Cerebellar nuclear complex (tissue), 1 donor: ENCODE data around the gene FOXP1.

ENCODE experiments used
- DNase-seq, 2 experiments: peaks; one replicate each; lab custom pipeline; 2025; lab: John Stamatoyannopoulos, UW

FOXP1 gene

GRCh38 chr3:71207632-71208031, 375.9 kb downstream of the FOXP1 start:
- no peak for DNase-seq

- no peak for DNase-seq
These were observed 377.0 kb downstream of the FOXP1 start for GRCh38 chr3:71206305-71207165.

- DNase-seq, result no peak
These were observed 379.6 kb downstream of the FOXP1 start for GRCh38 chr3:71203727-71204488.

DNA sequence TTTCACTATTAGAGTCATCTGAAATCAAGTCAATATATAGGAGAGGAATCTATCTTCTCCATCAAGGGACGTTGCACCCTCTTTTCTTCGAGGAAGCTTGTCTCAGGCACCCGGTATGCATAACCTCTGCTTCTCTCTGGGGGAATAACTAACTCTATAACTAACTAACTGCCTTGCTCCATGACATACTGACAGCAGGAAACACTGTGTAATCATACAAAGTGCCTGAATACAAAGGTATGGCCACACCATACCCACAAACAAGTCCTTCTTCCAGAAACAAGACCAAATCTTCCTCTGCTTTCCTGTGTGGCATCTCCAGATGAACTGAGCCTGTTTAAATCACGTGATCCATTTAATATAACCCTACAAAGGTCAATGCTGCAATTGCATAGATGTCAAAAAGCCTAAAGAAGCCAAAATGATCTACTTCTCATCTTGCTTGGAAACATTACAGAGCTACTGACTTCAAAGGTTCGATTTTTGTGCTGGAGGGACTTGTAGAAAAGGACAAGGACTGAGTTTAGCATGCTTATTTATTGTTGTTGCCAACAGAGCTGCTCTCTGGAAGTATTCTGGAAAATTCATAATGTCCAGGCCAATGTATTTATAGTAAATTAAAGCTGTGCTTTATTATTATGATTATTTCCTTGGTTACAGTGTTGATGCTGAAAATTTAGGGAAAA, 380.5 kb downstream of the FOXP1 start:
- no peak for DNase-seq

DNA sequence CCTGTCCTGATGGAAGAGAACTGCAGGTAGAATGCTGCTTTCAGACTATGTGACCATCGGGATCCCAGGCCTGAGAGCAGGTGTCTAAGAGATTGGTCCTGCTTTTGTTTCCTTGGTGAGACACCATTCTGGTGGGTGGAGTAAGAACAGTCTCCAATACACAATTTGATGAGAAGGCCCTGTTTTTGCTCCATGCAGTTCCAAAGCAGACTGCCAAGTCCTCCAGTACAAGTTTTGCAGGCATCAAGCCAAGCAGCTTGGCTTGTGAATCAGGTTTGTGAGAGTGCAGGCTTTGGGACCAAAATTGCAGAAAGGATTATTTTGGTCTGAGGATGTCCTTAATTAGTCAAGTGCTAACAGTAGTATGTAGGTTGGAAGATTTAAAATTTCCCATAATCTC, 381.6 kb downstream of the FOXP1 start:
- no peak for DNase-seq

DNA sequence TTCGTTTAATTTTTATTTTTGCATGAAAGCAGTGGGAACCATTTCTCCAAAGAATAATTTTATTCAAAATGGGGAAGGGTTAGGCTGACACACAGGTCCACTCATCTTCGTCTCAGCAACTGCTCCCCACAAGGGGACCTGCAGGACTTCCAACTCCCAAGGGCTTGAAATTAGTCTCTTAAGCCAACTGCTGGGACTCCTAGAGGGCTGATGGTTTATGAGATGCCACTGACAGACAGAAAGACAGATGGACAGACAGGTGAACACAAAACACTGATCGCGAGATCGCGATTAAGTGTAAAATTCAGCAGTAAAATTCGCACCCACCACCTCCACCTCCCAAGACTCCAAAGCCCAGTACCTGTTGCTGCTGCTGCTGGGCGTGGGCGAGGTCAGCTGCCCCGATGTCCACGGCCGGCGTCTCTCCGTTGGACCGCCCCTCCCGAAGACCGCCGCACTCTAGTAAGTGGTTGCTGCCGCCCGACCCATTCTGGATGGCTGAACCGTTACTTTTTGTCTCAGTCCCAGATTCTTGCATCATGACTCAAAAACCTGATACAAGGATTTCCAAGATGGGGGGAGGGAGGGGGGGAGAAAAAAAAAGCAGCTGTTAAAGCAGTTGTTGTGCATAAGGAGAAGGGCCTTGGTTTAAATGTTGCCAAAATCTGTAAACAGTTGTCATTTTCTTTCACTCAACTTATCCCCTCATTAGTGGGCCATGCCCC, 385.5 kb downstream of the FOXP1 start:
- DNase-seq, result no peak

GRCh38 chr3:71195492-71195891, 388.0 kb downstream of the FOXP1 start:
- no peak for DNase-seq

- no peak for DNase-seq
These were observed 388.7 kb downstream of the FOXP1 start for GRCh38 chr3:71194785-71195184.

DNA sequence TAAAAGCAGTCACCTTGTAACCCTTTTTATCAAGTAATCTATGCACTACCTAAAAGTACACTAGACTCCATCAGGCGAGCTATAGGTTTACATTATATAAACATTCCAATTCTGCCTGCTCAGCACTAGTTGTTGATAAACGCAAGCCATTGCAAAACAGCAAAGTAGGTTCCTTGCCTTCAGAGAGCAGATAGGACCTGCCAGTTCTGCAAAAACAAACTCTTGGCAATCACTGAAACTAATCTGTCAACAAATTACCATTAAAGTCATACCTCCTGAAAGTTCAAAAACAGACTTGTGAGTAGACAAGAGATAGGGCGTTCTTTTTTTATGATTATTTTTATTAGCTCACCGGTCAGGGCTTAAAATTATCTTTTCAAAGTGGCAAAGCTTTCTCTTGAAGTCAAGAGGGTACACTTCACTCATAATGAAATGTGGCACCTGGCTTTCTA, 392.5 kb downstream of the FOXP1 start:
- no peak for DNase-seq

GRCh38 chr3:71189480-71189879, 394.0 kb downstream of the FOXP1 start:
- no peak for DNase-seq

GRCh38 chr3:71187715-71188114, 395.8 kb downstream of the FOXP1 start:
- no peak for DNase-seq

GRCh38 chr3:71186801-71187200, 396.7 kb downstream of the FOXP1 start:
- DNase-seq, result no peak

DNA sequence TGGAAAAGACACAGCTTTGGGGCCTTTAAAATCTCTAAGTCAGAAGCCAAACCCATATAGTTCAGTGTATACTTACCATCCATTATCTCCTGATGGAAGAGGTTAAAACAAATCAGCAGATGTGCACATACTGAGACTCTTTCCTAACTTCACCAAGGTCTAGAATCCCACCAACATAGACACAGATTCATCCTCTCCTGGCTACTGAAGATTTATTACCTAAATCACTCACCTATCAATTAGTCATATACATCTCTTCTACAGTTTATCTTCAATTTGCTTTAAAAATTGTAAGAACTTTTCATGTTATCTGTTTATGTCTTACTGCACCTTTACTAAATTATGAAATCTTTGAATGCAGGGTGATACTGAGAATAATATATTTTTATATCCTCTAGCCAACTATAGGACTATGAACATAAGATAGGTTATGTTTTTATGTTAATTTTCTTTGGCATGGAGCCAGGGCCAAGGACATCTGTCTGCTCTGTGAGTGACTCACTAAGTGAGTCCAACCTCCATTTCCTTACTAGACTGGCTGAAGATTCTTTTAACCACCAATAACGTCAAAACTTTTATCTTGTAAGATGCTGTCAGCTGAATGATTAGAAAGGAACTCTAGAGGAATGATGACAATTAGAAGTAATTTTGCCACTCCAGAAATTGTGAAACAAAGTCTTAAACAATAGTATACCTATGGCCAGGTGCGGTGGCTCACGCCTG, 397.6 kb downstream of the FOXP1 start:
- no peak for DNase-seq

GRCh38 chr3:71184252-71184651, 399.3 kb downstream of the FOXP1 start:
- no peak for DNase-seq

DNA sequence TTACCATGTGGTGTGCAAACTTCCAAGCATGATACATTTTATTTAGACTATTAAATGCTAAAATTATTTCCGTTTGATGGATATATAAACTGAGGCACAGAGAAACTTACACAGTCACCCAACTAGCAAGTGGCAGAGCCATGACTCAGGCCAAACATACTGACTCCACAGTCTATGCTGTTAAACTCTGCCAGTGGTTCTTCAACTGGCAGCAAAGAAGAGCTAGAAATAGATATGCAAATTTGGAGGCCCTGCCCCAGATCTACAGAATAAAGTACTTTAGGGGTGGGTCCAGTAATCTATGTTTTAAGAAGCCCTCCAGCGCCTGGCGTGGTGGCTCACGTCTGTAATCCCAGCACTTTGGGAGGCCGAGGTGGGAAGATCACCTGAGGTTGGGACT, 400.0 kb downstream of the FOXP1 start:
- no peak for DNase-seq

DNA sequence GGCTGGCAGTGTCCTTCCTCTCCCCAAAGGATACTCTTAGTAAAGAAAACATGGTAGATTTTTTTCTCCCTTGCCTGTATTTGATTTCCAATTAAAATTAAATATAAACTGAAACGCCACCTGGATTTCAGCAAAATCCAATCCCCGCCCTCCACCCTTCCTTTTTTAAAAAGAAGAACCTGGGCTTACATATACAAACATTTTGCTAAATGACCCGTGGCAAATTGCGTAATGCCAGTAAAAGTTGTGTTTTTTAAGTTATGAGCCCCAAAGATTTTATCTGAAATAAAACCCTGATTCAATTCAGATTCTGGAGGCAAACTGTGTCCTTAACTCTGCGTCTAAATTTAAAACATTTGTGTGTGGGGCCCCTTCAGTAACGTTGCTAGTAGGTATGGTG, 403.0 kb downstream of the FOXP1 start:
- no peak for DNase-seq

GRCh38 chr3:71177375-71177774, 406.2 kb downstream of the FOXP1 start:
- DNase-seq, result no peak

GRCh38 chr3:71176366-71176765, 407.2 kb downstream of the FOXP1 start:
- DNase-seq, result no peak

GRCh38 chr3:71175691-71176365, 407.7 kb downstream of the FOXP1 start:
- no peak for DNase-seq

- DNase-seq, result no peak
These were observed 410.6 kb downstream of the FOXP1 start for GRCh38 chr3:71172951-71173350.

GRCh38 chr3:71172189-71172588, 411.3 kb downstream of the FOXP1 start:
- no peak for DNase-seq
